Hippocampal formation (tissue), 2 donors: ENCODE measurements around the gene GALNT2.

Experiments
- DNase-seq, 2 donors: peaks; one replicate each; lab custom pipeline; 2025; lab: John Stamatoyannopoulos, UW

GALNT2 gene

DNA sequence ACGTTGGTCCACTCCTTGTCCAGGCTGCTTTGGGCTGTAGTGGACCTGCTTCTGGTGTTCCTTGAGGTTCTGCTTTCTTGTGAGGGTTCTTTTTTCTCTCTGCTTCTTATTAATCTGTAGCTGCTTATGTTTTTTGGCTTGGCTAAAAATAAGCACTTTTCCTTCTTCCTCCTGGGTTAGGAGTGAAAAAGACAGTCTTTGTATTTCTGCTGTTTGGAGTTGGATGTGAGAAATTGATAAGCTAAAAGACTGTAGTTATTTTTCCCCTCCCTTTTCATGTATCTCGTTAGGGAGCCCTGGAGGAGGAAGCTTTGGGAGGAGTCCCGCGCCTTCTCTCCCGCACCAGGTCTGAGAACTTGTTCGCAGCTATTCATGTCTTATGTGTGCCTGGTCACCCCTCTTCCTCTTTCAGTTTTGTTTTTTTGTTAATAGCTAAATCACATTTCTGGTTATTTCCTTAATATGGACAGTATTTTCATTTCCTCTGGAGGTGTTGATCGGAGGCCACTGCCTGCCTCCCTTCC lies 79.0 kb downstream of the GALNT2 start:
- DNase-seq, result no peak

DNA sequence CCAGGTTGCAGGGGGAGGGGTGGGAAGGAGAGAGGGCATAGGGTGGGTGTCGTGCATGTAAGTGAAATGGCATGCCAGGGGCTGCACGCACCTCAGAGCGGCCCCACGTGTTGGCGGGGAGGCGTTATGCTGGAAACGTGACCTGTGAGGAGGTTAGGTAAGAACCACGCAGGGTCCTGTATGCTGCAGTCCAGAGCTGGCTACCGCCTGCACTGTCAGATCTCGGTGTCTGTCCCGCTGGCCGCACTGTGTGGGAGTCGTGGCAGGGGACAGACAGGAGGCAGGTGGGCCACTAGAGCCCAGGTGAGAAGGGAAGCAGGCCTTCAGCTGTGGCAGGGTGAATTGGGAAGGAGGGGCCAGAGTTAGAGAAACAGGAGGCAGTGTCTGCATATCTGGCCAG lies 79.7 kb downstream of the GALNT2 start:
- no peak for DNase-seq

DNA sequence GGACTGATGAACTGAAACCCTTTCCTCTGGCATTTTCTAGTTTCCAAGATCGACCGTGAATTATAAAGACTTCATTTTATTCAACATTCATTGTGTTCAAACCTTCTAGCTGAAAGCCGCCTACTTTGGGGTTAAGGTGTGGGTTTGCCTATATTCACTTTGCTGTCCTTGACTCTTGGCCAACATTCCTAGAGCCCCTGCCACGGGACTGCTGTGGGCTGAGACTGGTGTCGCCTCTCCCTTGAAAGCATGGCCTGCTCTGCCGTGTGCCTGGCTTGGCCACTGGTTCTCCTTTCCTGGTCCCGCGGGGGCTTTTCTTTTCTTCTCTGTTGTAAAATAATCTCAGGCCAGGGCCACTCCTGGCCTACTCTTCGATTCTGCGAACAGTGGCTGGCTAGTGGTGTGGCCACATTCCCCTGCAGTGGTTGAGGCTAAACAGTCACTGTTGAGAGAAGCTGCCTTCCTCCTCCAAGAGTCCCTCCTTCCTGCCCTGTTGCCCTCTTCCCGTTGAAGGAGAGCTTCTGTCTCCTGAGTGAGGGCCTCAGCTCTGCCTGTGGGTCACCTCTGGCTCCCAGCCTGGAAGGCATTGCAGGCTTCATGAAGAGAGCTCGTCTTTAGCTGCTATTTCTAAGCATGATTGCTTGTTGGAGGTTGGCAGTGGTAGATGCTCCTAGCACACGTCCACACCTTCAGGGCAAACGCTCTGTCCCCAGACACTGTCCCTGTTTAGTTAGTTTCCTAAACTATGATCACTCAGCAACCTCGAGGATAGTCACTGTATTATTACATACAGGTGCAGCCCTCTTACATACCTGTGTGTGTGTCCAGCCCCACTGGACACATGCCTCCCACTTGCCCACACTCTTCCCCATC lies 80.5 kb downstream of the GALNT2 start:
- DNase-seq, result no peak

DNA sequence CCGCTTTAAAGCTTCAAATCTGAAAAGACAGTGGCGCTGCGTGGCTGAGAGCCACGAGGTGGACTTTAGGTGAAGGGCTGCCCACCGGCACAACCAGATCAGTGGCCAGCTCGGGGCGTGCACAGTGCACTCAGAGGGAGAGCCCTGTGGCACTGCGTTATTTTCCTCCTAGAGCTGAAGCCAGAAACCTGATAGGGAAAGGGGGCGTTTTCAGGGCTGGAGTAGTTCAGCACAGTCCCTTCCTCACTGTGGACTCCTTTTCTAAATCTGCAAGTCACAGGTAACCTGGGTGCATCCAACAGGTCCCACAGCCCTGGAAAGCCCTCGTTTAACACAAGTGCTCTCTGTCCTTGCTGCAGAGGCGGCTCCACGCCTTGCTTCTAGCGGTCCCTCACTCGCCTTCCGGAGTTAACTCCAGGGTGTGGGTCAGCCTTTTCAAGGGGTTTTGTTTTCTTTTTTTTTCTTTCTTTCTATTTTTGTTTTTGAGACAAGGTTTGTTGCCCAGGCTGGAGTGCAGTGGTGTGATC lies 81.2 kb downstream of the GALNT2 start:
- DNase-seq, result no peak

DNA sequence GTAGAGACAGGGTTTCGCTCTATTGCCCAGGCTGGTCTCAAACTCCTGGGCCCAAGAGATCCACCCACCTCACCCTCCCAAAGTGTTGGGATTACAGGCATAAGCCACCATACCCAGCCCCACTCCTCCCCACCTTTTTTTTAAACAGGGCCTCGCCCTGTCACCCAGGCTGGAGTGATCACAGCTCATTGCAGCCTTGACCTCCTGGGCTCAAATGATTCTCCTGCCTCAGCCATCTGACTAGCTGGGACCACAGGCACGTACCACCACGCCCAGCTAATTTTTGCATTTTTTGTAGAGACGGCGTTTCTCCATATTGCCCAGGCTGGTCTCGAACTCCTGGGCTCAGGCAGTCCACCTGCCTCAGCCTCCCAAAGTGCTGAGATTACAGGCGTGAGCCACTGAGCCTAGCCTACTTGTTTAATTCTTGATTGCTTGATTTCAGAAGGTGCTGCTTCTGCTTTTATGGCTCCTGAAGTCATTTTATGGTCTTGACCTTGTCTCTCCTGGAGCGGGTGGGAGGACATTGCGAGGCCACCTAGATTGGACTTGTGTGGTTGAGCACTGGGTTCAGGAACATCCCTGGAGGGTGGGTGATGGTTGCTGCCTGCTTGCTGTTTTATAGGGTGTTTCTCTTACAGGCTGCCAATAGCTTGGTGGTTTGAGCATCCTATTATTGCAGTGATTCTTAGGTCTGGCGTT lies 81.9 kb downstream of the GALNT2 start:
- DNase-seq, result no peak

DNA sequence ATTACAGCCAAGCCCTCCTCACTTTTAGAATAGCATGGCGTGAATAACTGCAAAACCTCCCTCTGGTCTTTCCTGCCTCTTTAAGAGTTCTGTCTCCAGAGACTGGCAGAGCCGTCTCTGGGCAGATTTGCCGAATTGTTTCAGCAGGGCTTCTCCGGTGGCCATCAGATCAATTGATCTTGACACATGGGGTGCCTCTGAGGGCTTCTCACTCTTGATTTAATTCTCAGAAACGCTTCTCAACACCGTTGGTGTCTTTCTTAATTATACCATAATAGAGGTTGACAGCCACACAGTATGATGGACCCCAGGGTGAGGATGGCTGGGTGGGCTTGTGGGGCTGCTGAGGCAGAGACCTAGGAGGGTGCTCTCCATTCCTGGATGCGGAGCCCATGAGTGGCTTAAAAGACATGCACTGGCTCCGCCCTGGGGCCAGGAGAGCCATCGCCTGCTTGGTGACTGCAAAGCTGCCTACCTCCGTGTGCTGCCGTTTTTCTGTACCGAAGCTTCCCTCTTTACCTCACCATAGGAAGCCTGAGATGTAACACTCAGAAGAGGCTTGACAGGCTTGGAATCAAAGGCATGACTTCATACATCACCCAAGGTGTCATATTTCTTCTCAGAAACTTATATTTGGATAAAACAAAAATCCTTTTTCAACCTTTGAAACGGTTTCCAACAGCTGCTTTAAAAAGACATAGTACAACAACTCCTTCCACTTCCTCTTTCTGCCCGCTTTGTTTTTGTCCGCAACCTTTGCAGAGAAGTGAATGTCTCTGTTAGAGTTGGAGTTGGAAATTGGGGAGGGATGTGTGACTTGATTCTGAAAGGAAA lies 82.9 kb downstream of the GALNT2 start:
- no peak for DNase-seq

DNA sequence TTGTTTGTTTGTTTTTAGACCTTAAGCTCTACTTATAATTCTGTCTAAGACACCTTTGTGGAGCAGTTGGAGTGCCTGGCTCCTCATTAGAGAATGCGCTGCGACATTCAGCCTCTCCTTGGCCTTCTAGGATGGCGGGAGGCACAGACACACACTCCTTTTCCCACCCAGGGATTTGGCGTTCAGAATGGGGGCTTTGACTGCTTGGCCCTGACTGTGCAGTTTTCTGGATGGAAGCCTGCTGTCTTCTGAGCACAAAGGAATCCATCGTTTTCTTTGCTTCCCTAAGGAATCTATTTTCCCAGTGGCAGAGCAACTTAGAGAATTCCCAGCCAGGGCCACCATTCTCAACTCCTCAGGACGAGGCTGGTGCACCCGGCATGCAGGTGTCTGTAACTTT lies 83.6 kb downstream of the GALNT2 start:
- no peak for DNase-seq

DNA sequence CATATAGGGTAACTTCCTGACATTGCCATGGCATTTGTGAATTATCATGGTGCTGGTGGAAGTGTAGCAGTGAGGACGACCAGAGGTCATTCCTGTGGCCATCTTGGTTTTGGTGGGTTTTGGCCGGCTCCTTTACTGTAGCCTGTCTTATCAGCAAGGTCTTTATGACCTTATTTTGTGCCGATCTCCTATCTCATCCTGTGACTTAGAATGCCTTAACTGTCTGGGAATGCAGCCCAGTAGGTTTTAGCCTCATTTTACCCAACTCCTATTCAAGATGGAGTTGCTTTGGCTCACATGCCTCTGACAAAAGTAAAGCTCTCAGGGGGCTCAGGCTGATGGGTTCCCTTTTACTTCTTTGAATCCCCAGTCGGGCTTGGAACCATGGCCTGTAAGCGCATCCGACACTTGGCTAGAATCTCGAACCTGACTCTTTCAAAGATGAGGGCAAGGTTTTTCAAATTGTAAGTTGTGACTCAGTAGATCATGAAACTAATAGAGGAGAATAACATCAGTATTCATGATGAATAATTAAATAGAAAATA lies 85.0 kb downstream of the GALNT2 start:
- DNase-seq, result no peak

DNA sequence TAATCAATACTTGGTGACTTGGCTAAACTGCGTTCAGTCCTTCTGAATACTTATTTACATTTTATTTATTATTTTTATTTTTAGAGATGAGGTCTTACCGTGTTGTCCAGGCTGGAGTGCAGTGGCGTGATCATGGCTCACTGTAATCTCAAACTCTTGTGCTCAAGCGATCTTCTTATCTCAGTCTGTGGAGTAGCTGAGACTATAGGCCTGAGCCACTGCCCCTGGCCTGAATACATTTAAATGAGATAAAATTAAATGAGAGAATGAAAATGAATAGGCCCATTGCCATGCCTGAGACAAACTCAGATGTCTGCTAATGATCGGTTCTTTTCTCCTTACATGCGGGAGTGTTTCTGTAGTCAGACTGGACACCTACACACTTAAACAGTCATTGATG lies 86.0 kb downstream of the GALNT2 start:
- no peak for DNase-seq

DNA sequence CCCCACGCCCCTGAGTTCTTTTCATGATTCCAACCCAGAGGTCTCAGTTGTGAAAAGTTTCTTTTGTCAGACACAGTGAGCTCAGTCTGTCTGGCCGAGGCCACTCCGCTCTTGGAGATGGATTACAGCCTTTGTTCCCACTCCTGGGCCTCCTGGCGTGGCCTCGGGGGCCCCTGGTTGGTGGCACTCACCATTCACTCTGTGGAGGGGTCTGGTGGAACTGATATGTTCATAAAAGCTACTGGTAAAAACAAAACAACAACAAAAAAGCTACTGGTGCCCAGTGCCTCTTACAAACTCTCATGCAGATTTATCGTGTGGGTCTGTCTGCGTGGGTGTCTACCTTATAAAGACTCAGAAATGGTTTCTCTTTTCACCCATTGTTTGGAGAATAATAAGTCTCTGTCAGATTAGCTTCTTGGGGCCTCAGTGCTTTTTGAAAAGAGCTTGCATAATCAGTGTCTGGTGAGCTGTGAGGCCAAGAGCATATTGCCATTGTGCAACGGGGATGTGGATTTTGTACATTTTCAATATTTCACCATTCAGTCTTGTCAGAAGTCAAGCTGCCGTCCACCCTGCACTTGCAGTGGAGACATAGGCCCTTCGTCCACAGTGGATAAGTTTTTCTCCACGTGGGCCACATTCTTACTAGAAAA lies 86.7 kb downstream of the GALNT2 start:
- peak; percentile 52 to 60 for DNase-seq

DNA sequence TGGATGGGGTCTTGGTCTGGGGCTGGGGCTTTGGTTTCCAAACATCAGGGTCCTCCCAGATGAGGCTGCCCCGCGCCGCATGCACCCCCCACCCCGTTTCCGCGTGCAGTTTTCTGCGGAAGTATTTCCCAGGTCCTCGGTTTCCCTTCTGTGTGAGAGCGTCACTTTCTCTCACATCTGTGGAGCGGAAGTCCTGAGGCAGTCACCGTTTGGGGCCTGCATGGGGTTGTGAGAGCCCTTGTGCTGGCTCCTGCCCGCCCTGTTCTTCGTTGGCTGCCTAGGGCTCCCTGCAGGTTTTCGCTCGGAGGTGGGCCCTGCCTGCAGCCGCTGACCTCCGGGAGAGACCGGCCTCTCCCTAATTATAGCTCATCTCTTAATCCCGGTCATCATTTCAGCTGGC lies 88.0 kb downstream of the GALNT2 start:
- DNase-seq, result no peak

DNA sequence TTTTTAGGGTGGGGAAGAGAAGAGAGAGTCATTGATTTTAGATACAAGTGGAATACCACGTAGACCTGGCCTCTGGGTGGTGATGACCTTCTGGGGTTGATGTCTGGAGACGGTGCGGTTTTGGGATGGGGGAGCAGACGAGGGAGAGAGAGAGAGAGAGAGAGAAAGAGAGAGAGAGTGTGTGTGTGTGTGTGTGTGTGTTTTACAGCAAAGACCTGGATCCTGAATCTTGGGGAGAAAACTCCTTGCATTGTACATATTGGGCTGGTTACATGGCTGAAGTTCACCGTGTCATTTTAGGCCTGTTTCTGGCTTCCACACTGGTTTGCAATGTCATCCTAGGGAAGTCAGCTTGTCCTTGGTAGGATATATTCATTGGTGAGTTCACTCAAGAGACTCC lies 89.0 kb downstream of the GALNT2 start:
- no peak for DNase-seq

DNA sequence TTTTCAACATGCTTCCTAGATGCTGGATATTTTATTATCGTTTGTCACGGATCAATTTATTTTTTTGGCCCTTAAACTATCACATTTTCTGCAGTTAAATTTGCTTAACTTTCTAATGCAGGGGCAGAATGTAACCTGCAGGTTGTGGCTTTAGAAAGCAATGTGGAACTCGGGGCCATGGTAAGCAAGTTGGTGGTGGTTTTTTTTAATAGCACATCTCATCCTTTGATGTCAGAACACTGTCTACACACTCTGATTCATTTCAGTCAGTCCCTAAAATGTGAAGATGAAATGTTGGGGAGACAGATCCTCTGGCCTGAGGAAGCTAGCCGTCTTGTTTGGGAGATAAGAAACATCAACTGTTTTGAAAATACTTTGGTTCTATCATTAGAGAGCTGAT lies 89.5 kb downstream of the GALNT2 start:
- no peak for DNase-seq

DNA sequence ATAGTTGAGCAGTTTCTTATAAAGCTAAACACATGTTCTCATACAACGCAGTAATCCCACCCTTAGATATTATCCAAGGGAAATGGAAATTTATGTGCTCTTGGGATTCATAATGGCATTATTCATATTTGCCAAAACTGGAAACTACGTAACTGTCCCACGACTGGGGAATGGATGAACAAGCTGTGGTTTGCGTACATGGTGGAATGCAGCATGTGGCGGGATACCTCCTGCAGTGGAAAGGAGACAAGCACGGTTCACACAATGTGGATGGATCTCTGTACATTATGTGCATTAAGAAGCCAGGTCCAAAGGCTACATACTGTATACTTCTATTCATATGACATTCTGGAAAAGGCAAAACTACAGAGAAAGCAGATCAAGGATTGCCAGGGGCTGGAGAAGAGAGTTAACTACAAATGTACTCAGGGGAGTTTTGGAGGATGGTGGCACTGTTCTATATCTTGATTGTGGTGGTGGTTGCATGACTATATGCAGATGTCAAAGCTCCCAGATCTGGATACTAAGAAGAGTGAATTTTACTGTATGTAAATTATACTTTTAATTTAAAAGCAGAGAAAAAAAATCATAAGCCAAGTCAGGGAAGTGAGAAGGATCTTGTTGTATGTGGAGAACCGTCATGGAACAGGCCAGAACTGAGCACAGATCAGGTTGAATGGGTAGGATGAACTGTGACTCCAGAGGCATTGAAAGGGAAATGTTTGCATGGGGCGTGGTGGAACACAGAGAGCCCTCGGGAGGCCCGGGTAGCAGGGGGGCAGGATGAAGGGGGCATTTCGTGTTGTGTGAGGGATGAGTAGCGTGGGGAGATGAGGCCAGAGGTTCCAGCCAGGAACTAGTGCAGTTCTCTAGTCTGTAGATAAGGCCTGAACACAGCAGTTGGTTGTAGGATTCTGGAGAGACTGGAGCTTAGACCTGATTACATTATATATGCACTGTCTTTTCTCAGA lies 90.7 kb downstream of the GALNT2 start:
- DNase-seq, result no peak

DNA sequence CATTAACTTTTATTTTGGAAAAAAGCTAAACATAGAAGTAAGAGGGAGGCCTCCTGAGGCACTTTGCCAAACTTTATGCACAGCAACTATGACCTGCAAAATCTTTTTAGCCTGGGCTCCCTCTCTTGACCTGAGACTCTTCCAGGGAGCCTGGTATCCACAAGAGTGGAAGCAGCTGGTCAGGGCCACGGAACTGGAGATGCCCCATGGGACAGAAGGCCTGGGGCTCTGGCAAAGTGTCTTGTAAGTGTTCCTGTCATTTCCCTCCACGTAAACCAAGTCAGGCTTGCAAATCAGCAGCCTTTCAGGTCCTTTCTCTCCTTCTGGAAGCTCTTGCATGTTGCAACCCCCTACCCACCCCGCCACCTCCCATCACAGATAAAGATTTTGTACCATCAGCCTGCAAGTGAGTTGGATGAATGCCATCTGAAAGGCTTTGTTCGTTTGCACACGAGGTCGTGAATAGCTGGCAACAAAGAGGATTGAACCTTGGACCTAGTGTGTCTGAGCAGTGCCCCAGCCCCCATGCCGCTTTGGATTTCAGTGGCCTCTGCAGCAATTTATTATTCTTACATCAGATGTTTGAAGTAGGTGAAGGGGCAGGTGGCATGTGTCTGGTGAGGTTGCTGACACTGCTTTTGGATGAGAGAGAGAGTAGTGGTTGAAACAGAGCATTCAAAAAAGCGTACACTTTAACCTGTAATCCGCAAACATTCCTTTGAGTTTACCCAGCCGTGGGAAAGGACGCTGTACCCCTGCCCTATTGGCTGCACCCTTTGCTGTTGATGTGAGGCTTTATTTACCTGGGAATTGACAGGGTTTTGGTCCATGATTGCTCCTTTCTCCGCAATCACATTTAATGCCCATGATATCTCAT lies 91.6 kb downstream of the GALNT2 start:
- no peak for DNase-seq

DNA sequence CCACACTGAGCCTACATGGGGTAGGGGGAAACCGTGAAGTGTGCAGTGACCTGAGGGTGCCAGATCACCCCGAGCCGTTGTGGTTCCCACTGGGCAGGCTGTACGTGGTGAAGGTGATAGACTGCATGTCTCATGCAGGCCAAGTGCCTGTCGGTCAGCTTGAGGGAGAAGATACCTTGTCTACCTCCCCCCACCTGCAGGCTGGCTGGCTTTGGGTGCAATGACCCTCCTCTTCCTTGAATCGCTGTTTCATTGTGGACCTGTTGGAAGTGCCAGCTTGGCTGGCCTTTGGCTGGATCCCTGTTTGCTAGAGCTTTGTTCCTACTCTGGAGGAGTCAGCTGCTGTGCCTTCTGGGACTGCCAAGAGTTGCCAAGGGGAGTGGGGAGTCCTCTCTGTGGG lies 92.5 kb downstream of the GALNT2 start:
- DNase-seq, result no peak

DNA sequence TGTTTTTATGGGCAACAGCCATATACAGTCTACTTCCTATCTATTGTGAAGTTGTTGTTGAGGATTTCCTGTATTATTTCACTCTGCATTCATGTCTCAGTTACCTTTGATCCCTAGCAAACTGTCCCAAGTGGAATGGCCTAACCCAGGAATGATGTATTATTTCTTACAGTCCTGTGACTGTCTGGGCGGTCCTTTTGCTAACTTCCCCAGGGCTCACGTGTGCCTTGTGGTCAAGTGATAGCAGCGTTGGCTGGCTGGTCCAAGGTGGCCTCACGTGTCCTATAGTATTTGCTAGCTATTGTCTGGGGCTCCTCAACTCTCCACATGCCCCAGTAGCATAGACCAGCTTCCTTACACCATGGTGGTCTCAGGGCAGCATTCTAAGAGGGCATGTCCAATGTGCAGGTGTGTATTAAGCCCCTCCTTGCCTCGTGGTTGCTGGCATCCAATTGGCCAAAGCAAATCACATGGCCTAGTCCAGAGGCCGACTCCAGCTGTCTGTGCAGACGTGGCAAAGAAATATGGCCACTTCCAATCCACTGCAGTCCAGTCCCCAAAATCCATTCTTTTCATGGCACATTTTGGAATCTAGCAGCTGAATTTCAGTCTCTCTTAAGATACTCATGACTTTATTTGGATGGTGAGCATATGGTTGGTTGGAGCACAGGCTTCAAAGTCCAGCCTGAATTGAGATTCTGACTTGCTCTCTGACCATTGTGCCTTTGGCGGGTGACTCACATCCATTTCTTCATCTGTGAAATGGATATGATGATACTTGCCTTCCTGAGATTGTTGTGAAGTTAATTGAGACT lies 94.1 kb downstream of the GALNT2 start:
- DNase-seq, result no peak

DNA sequence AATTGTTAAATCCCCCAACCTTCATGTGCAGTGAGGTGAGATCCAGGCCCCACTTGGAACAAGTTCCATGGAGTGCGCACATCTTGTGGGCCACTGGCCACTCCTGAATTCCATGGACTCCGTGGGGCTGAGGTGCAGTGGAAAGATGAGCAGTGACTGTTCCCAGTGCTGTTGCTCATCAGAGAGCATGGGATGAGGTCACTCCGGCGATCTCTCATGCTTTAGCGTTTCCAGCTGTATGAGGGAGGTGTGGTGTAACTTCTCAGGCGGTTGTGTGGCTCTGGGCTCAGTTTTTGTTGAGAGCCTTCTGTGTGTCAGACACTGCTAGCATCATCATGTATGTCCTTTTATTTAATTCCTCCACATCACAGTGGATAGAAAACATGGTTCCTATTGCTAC lies 96.2 kb downstream of the GALNT2 start:
- DNase-seq, result no peak
